Activated effector memory CD4-positive, alpha-beta T cell treated with anti-CD3 and anti-CD28 coated beads, Interleukin-2, amount 50 U/mL, for 16 hours (primary cell): ENCODE results near the gene PDHX.
"Not testable (repeated sequence)": the region's sequence is repeated elsewhere in the genome, so short reads cannot be mapped to it uniquely, and the experiment has no call there.

ENCODE experiments used
- DNase-seq: peaks from one replicate; pipeline ENCODE4 v3.0.0-alpha.2; 2020

The PDHX gene

GRCh38 chr11:35028007-35028406 lies 111.6 kb downstream of the PDHX start:
- not testable (repeated sequence) for DNase-seq

- peak; percentile 73 for DNase-seq
These were observed 113.7 kb downstream of the PDHX start for GRCh38 chr11:35029979-35030682.

- peak; percentile 78 for DNase-seq
These were observed 114.3 kb downstream of the PDHX start for GRCh38 chr11:35030716-35031213.

DNA sequence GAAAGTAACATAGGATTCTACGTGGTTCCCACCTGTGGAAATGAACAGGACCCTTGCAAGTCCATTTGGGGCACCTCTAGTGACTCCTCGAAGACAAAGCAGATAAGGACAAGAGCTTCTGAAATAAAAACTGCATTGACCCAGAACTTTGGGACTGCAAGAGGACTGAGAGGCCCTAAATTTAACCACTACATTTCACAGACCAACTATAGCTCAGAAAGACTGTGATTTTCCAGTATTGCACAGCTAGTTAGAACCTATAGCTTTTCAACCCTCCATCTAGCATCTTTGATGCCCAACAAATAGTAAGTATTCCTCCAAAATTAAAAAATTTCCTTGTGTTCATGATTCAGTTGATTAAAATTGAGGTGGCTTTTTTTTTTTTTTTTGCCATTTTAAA lies 114.9 kb downstream of the PDHX start:
- DNase-seq = no peak

DNA sequence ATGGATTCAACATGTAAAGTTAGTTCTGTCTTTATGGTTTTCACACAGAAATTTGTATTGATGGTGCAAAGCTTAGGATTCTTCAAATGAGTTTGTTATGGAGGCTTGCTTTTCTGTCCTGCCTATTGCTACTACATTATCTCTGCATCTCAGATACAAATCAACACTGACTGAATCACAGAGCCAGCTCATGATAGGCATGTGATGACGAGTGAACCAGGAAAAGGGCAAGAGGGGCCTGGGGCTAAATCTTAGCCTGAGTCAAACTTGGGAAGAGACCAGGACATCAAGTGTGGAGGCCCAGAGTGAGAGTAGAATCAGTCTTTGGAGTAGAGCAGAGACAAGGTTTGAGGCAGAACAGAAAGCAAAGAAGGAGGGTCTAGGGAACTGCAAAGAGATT lies 115.4 kb downstream of the PDHX start:
- no peak for DNase-seq

DNA sequence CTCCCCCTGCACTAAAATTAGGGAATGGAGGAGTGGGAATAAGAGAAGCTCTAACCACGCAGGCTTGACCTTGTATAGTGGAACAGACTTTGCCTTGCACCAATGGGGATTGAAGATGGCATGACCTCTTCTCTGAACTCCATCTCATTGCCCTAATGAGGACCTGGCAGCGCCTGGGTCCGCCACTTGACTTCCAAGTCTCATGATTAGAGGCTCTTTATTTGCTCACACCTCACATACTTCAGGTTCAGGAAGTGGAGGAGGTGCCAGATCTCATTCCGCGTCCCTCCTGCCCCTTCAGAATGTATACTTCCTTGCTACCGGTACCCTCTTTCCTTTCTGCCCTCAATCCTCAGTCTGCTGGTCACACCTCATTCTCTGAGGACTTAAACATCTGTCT lies 116.6 kb downstream of the PDHX start:
- no peak for DNase-seq

GRCh38 chr11:35034401-35034800 lies 118.0 kb downstream of the PDHX start:
- no peak for DNase-seq

DNA sequence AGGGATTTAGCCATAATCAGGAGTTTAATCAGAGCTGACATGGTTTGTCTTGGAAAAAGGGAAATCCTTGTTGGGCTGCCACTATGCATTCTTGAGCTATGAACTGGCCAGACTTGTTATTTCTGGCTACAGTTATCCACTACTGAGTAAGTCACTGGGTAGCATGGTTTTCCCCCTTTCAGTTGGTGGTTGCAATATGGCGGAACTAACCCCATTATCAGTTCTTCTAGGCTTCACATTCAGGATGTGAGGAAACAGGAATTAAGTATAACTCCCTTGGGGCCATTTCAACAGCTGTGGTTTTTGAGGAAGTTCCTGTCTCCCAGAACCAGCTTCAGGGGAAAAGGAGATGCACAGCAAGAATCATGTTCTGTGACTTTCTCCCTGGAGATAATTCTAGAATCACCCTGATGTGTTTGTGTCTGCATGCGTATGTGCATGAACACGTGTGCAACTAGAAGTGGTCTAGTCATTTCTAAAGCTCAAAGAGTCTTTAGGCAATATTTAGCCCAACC lies 119.5 kb downstream of the PDHX start:
- no peak for DNase-seq

DNA sequence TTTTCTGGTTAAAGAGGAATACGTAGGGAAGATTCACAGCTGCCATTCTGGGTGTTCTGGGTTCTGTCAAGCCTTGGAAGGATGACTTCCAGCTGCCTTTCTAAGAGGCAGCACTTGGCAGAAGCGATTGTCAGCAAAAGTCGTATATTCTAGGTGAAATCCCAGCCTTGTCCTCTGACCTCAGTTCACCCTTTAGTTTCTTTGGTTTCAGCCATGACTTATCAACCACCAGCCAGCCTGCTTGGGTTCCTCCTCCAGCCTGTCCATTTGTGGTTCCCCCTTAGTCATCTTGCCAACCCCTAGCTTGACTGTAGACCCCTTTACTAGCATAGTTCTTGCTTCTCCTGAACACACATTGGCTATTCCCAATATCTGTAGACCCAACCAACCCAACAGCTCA lies 120.2 kb downstream of the PDHX start:
- no peak for DNase-seq

DNA sequence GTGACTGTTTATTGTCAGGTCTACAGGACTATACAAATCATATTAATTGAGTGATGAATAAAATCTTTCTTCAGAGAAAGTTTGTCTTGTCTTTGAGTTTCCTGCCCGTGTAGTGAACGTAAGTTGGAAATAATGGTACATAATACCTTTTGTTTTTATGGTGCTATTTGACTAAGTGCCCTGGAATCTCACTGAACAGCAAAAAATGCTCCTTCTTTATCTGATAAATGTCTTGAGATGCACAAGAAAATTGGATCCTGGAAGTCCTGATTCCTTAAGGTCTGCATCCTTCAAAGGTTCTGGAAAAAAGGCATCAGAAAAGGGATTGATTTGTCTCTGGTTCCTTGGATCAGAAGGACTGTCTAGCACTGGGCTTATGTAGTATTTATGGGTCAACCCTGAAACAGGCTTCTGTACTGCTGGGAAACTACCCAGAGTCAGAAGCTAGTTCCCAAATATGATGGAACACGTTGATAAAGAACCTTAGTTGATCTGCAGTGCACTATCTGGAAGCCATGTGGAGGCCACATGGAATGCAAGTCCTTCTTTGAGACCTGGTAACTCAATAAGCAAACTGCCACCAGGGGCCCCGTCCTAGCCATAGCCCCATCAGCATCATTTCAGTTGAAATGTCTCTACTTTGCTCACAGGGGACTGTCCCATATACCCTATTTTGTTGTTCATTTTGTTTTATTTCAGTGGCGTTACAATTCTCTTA lies 122.0 kb downstream of the PDHX start:
- DNase-seq = no peak

GRCh38 chr11:35039076-35039475 lies 122.7 kb downstream of the PDHX start:
- no peak for DNase-seq

DNA sequence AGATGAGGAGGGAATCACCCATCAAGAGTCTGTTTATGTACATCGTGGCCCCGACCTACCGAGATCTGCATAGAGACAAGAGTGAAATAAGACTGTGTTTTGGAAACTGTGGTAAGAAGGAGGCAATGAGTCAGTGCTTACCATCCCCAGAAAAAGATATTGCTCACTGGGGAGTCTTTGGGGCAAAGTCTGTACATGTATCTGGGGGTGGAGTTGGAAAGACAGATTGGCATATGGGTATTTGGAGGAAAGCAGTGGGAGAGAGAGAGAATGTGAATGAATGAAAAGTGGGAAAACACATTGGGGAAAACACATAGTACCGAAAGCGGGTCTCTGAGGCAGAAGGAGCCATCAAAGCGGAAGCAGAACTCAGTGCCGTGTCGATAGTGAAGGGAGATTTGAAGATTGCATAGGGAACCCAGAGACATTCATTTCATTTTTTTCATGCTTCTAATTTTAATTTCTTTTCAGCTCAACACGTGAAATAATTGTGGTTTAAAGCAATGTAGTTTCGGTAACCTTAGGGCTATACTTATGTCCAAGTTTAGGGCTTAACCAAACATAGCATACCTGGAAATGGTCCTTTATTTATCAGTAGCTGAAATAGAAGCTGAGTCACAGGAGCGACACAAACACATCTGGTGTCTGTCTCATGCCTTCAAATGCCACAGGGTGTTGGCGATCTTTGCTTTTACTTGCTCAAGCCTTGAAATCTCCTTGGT lies 124.0 kb downstream of the PDHX start:
- peak; percentile 85 for DNase-seq

GRCh38 chr11:35041070-35041554 lies 124.7 kb downstream of the PDHX start:
- DNase-seq = no peak

GRCh38 chr11:35042224-35042623 lies 125.8 kb downstream of the PDHX start:
- no peak for DNase-seq

DNA sequence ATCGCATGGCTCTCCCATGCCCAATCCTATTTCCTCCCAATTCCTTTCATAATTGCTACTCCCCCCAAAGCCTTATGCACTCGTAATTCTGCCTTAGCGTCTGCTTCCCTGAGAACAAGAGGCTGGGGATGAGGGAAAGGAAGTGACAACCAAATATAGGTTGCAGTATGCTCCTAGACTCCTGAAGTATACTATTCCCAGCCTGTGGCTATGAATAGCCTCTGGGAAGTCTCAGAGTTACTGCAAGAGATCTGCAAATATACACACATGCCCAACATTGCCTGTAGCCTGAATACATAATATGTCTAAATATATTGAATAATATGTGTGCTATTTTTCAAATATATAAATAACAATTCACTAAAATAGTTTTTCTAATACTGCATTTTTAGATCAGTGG lies 126.5 kb downstream of the PDHX start:
- no peak for DNase-seq

GRCh38 chr11:35043936-35044335 lies 127.5 kb downstream of the PDHX start:
- DNase-seq = no peak

GRCh38 chr11:35045236-35045820 lies 128.9 kb downstream of the PDHX start:
- DNase-seq = peak; percentile 88
